Measurements from ENCODE around the gene CCDC12.

Gene CCDC12

DNA sequence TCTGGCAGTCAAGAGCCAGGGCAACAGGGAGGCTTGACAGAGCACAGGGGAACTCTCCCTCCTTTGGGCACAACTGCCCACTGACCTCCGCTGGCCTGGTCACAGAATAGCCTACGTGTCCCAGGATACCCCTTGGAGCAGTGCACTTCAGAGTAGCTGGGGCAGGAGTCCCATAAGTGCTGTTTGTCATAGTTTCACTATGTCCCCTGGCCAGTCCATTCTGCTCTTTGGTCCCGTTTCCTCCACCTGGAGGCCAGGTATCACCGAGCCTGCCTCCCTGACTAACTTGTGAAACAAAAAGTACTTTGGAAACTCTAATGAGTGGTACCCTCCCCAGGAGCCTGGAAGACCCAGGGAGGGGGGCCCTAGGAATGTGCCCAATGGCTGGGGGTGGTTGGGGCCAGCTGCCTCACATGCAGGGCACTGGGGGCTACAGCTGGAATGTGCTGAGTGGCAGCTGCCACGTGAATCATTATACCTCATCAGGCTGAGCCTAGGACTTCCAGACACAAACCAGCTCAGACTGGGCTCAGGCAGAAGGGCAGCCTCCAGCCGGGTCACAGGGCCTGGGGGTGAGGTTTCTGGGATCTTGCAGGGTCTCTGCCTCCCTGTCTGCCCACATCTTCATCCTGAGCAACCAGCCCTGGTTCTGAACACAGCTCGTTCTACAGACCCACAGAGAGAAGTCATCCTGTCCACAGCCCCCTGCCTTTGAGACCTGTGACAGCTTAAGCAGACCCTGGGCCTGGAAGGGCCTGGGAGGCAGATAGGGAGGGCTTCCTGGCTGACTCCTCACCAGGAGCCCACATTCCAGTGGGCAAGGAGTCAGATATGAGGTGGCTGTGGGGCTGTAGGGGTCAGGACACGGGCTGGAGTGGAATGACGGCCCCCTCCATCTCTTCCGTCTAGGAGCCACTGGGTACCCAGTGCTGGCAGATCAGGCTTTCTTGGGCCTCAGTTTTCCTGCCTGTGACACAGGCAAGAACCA, 99.9 kb downstream of the CCDC12 start:
- no peak for DNase-seq (ENCODE audit: low read depth)

- no peak for DNase-seq (ENCODE audit: low read depth)
Observed at GRCh38 chr3:46875560-46875959, 101.0 kb downstream of the CCDC12 start.

- DNase-seq (ENCODE audit: low read depth) = no peak
Observed at GRCh38 chr3:46874430-46874829, 102.1 kb downstream of the CCDC12 start.

- no peak for DNase-seq (ENCODE audit: low read depth)
Observed at GRCh38 chr3:46873521-46873920, 103.0 kb downstream of the CCDC12 start.

Data from fibroblast of gingiva (primary cell).